ENCODE results near the gene AOPEP.

Gene AOPEP

DNA sequence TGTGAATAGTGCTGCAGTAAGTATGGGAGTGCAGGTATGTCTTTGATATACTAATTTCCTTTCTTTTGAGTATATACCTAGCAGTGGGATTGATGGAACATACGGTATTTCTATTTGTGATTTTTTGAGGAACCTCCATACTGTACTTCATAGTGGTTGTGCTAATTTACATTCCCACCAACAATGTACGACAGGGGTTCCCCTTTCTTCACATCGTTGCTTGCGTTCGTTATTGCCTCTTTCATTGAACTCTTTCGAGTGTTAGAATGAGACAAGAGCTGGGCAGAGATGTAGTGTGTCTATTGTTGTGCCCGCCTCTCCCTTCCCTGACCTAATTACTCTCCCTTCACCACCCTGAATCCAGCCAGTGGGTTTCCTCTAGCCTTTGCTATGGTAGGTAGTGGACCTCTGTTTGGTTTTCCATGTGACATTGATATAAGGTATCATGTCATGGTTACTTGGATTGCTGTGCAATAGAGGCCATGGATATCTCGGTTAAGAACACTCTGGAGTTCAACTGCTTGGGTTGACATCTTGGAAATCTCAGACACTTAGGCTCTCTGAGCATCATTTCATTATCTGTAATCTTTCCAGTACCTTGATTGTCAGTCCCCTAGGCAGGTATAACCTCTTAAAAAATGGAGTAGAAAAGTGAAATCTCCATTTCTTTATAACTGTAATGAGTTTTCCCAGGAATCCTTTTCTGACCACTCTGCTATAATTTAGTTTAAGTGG, 19.5 kb downstream of the AOPEP start:
- Histone ChIP-seq H3K4me1 (ENCODE audit: insufficient read depth, low read length, severe bottlenecking) (no peaks in the 10 kb centered on the region), H3K9me3 (ENCODE audit: low read length) (peaks cover 11% of the 10 kb centered on the region; the same call in 1 of the 2 replicates), H3K4me2 (ENCODE audit: low read length) (no peak overlapping the region), H4K20me1 (ENCODE audit: insufficient read depth, low read length) (no peaks in the 10 kb centered on the region), H3K36me3 (ENCODE audit: insufficient read depth, low read length) (peaks cover 31% of the 10 kb centered on the region), H3K79me2 (ENCODE audit: insufficient read depth, low read length) (no peaks in the 10 kb centered on the region; the same call in 1 of the 2 replicates), H3K4me3 (ENCODE audit: low read depth, low read length, poor library complexity, severe bottlenecking) (no peak overlapping the region), H2AFZ (ENCODE audit: low read length) (no peak overlapping the region), H3K9ac (ENCODE audit: low read length) (no peak overlapping the region), H3K9me2 (ENCODE audit: low read depth, low read length) (no peaks in the 10 kb centered on the region), H3K27me3 (ENCODE audit: insufficient read depth, low read length) (no peaks in the 10 kb centered on the region), H3K27ac (ENCODE audit: low read depth, low read length, poor library complexity, severe bottlenecking) (no peak overlapping the region), H3F3A (ENCODE audit: insufficient read depth, low read length) (no peaks in the 10 kb centered on the region)
- no peak for TF ChIP-seq EZH2 (IDR thresholded peaks at IDR 0.05; ENCODE audit: borderline replicate concordance, low read length)
- TF ChIP-seq, protein P1, sequence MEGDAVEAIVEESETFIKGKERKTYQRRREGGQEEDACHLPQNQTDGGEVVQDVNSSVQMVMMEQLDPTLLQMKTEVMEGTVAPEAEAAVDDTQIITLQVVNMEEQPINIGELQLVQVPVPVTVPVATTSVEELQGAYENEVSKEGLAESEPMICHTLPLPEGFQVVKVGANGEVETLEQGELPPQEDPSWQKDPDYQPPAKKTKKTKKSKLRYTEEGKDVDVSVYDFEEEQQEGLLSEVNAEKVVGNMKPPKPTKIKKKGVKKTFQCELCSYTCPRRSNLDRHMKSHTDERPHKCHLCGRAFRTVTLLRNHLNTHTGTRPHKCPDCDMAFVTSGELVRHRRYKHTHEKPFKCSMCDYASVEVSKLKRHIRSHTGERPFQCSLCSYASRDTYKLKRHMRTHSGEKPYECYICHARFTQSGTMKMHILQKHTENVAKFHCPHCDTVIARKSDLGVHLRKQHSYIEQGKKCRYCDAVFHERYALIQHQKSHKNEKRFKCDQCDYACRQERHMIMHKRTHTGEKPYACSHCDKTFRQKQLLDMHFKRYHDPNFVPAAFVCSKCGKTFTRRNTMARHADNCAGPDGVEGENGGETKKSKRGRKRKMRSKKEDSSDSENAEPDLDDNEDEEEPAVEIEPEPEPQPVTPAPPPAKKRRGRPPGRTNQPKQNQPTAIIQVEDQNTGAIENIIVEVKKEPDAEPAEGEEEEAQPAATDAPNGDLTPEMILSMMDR (IDR thresholded peaks at IDR 0.05; ENCODE audit: low read length) = no peak

- H3K27ac ChIP-seq (ENCODE audit: low read depth, low read length, poor library complexity, severe bottlenecking) = no peak overlapping the region
- H4K20me1 ChIP-seq (ENCODE audit: insufficient read depth, low read length) = no peaks in the 10 kb centered on the region
- no peaks in the 10 kb centered on the region for H3F3A ChIP-seq (ENCODE audit: insufficient read depth, low read length)
- no peak overlapping the region for H3K4me3 ChIP-seq (ENCODE audit: low read depth, low read length, poor library complexity, severe bottlenecking)
- no peaks in the 10 kb centered on the region for H3K4me1 ChIP-seq (ENCODE audit: insufficient read depth, low read length, severe bottlenecking)
- no peaks in the 10 kb centered on the region for H3K9me2 ChIP-seq (ENCODE audit: low read depth, low read length)
- H3K27me3 ChIP-seq (ENCODE audit: insufficient read depth, low read length) = no peaks in the 10 kb centered on the region
- peaks cover 11% of the 10 kb centered on the region; the same call in 1 of the 2 replicates for H3K9me3 ChIP-seq (ENCODE audit: low read length)
- TF ChIP-seq EZH2 (IDR thresholded peaks at IDR 0.05; ENCODE audit: borderline replicate concordance, low read length) = no peak
- TF ChIP-seq, protein P1 (IDR thresholded peaks at IDR 0.05; ENCODE audit: low read length) = no peak
- no peak overlapping the region for H3K9ac ChIP-seq (ENCODE audit: low read length)
- H3K79me2 ChIP-seq (ENCODE audit: insufficient read depth, low read length) = no peaks in the 10 kb centered on the region; the same call in 1 of the 2 replicates
- H2AFZ ChIP-seq (ENCODE audit: low read length) = no peak overlapping the region
- H3K4me2 ChIP-seq (ENCODE audit: low read length) = no peak overlapping the region
- H3K36me3 ChIP-seq (ENCODE audit: insufficient read depth, low read length) = peaks cover 31% of the 10 kb centered on the region
Observed at GRCh38 chr9:94746541-94747370, 20.3 kb downstream of the AOPEP start.

DNA sequence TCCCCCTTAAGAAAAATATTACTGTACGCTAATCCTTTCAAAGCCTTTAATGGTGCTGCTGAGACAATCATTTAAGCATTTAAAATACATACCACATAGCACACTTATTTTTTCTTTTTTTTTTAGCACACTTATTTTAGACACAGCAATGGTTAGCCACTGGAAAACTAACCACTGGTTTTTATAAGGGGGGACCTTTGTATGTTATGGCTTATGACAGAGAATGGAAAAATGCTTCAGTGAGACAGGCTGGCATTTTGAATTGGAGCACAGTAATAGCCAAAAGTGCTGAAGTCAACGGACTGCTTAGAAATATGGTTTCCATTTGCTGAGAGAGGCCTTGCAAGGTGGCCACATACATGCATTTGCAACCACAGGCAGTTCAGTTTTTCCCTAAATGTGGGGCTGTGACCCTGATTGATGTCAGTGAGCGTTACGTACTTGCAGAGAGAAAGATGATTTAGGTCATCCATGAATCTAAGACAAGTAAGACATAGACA, 28.5 kb downstream of the AOPEP start:
- Histone ChIP-seq H3K4me1 (ENCODE audit: insufficient read depth, low read length, severe bottlenecking) (no peaks in the 10 kb centered on the region), H3K79me2 (ENCODE audit: insufficient read depth, low read length) (no peaks in the 10 kb centered on the region), H3K4me2 (ENCODE audit: low read length) (no peak overlapping the region), H2AFZ (ENCODE audit: low read length) (no peak overlapping the region), H3K36me3 (ENCODE audit: insufficient read depth, low read length) (peaks cover 12% of the 10 kb centered on the region), H3K4me3 (ENCODE audit: low read depth, low read length, poor library complexity, severe bottlenecking) (no peak overlapping the region), H3K27me3 (ENCODE audit: insufficient read depth, low read length) (no peaks in the 10 kb centered on the region), H3K27ac (ENCODE audit: low read depth, low read length, poor library complexity, severe bottlenecking) (no peak overlapping the region), H3F3A (ENCODE audit: insufficient read depth, low read length) (no peaks in the 10 kb centered on the region), H4K20me1 (ENCODE audit: insufficient read depth, low read length) (no peaks in the 10 kb centered on the region), H3K9me2 (ENCODE audit: low read depth, low read length) (no peaks in the 10 kb centered on the region), H3K9me3 (ENCODE audit: low read length) (0 out of 2 replicates have a peak, but pooled peaks cover under 1% of the 10 kb centered on the region), H3K9ac (ENCODE audit: low read length) (no peak overlapping the region)
- TF ChIP-seq EZH2 (IDR thresholded peaks at IDR 0.05; ENCODE audit: borderline replicate concordance, low read length) = no peak
- TF ChIP-seq, protein P1 (IDR thresholded peaks at IDR 0.05; ENCODE audit: low read length) = no peak

Measured in OCI-LY1 (cell line).